Upper lobe of left lung (tissue), 4 donors: ENCODE data around the gene MRGPRD.

Experiments
- EP300 ChIP-seq, 4 donors: sonication (generic); formaldehyde crosslinking; IDR thresholded peaks; one replicate each; pipeline ENCODE4 v1.5.1; 2017; ENCODE audit warnings: antibody characterized with exemption in 4 of 4, control low read depth in 2 of 4
- POLR2A ChIP-seq, 4 donors: fragments of 450-650 bp; IDR thresholded peaks; one replicate each; pipeline ENCODE4 v1.5.1; 2016 to 2017; ENCODE audit warnings: antibody characterized with exemption in 4 of 4, mild to moderate bottlenecking in 2 of 4
- POLR2AphosphoS5 ChIP-seq, 2 donors: sonication (generic); formaldehyde crosslinking; IDR thresholded peaks; one replicate each; pipeline ENCODE4 v1.5.1; 2017; ENCODE audit warnings: antibody characterized with exemption in 2 of 2
- TF ChIP-seq, protein P1 (sequence below), 6 experiments: fragments of 450-650 bp in 4 of 6; fragments of 200-600 bp in 2 of 6; sonication (generic) in 2 of 6; IDR thresholded peaks; one replicate each; pipeline ENCODE4 v1.5.1; 2016 to 2019; ENCODE audit warnings: antibody characterized with exemption in 6 of 6

DNA sequence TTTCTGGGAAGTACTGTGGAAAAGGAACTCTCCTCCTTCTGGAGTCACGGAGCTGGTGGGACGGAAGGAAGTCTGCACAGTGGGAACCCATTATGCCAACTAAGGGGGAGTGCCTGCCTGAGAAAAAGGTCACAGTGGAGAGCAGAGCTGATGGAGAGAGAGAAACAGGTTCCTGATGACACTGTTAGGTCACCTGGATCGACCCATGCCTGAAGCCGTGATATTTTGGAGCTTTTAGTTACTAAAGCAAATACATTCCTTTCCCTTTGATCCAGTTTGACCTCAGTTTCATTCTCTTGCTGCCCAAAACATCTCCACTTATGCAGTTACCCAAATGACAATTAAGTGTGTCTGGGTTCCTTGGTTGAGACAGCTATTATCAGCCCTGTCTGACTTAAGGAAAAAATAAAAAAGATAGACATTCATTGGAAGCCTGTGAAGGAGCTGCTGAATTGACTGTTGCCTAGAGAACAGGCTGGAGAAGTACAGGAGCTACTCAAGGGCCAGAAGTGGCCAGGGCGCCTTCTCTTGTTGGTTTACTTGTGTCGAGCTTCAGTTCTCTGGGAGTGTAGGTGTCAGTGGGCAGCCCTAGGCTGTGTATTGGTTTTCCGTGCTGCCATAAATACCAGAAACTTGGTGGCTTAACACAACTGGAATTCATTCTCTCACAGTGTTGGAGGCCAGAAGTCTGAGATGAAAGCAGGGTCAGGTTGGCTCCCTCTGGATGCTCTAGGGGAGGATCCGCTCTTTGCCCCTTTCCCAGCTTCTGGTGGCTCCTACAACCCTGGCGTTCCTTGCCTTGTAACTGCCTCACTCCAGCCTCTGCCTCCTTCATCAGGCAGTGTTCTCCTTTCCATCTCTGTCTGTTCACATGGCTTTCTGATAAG is 13.6 kb downstream of the MRGPRD start:
- TF ChIP-seq, protein P1, sequence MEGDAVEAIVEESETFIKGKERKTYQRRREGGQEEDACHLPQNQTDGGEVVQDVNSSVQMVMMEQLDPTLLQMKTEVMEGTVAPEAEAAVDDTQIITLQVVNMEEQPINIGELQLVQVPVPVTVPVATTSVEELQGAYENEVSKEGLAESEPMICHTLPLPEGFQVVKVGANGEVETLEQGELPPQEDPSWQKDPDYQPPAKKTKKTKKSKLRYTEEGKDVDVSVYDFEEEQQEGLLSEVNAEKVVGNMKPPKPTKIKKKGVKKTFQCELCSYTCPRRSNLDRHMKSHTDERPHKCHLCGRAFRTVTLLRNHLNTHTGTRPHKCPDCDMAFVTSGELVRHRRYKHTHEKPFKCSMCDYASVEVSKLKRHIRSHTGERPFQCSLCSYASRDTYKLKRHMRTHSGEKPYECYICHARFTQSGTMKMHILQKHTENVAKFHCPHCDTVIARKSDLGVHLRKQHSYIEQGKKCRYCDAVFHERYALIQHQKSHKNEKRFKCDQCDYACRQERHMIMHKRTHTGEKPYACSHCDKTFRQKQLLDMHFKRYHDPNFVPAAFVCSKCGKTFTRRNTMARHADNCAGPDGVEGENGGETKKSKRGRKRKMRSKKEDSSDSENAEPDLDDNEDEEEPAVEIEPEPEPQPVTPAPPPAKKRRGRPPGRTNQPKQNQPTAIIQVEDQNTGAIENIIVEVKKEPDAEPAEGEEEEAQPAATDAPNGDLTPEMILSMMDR (IDR thresholded peaks at IDR 0.05) = no peak
- TF ChIP-seq POLR2AphosphoS5 (IDR thresholded peaks at IDR 0.05) (no peak), EP300 (IDR thresholded peaks at IDR 0.05) (no peak), POLR2A (IDR thresholded peaks at IDR 0.05) (no peak)
